ENCODE data around the gene ADAP1. TPM values are rescaled to one million over a fixed set of nuclear protein-coding genes. Genes with fewer than 3 reads are reported as not detected.

Gene ADAP1
- polyA plus RNA-seq, 1 donor (not counting 4 experiments of a cell fraction or from before 2014, with no cell fraction given): 4.3 TPM

DNA sequence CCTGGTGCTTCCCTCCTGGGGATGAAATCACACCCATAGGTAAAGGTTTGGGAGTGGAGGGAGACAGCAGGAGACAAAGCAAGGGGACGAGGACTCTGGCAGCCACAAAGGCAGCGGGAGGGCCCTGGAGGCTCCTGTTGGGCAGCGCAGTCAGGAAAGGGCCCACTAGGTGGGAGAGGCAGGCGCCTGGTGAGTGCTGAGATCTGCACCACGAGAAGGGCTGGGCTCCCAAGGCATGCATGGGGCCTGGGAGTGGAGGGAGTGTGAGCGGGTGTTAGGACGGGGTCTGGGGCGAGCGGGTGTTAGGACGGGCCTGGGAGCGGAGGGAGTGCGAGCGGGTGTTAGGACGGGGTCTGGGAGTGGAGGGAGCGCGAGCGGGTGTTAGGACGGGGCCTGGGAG, 65.1 kb downstream of the ADAP1 start:
- H3K9me3 ChIP-seq (ENCODE audit: control insufficient read depth, low read depth, low read length): no peaks in the 10 kb centered on the region
- no peak overlapping the region for H3K9ac ChIP-seq (ENCODE audit: control insufficient read depth, extremely low read depth, insufficient read depth, low read length)
- dilution Hi-C loops (cut with MboI; ENCODE audit: extremely low pct_ligation_motif_present, low sequenced_read_pairs): no loop called here
- no peak overlapping the region for H3K27ac ChIP-seq (ENCODE audit: control insufficient read depth, insufficient read depth, low read length)
- peaks cover 48% of the 10 kb centered on the region for H3K79me2 ChIP-seq (ENCODE audit: control insufficient read depth, insufficient read depth, low read length)
- H3K27me3 ChIP-seq (ENCODE audit: control insufficient read depth, extremely low read depth, insufficient read depth, low read length): no peaks in the 10 kb centered on the region
- no peak for DNase-seq (ENCODE audit: low read depth, low spot score)
- no peak overlapping the region for H3K4me3 ChIP-seq (ENCODE audit: control insufficient read depth in 2 of 3, extremely low read depth in 1 of 3, insufficient read depth in 2 of 3, low read depth in 1 of 3, low read length in 3 of 3)
- no peaks in the 10 kb centered on the region for H3K4me1 ChIP-seq (ENCODE audit: control insufficient read depth, extremely low read depth, insufficient read depth, low read length)
- TF ChIP-seq, protein P1, sequence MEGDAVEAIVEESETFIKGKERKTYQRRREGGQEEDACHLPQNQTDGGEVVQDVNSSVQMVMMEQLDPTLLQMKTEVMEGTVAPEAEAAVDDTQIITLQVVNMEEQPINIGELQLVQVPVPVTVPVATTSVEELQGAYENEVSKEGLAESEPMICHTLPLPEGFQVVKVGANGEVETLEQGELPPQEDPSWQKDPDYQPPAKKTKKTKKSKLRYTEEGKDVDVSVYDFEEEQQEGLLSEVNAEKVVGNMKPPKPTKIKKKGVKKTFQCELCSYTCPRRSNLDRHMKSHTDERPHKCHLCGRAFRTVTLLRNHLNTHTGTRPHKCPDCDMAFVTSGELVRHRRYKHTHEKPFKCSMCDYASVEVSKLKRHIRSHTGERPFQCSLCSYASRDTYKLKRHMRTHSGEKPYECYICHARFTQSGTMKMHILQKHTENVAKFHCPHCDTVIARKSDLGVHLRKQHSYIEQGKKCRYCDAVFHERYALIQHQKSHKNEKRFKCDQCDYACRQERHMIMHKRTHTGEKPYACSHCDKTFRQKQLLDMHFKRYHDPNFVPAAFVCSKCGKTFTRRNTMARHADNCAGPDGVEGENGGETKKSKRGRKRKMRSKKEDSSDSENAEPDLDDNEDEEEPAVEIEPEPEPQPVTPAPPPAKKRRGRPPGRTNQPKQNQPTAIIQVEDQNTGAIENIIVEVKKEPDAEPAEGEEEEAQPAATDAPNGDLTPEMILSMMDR (optimal IDR thresholded peaks at IDR 0.05 in 1 of 3, IDR thresholded peaks at IDR 0.05 in 1 of 3, conservative IDR thresholded peaks at IDR 0.05 in 1 of 3; ENCODE audit: extremely low read depth in 1 of 3, insufficient read depth in 2 of 3, low read length in 3 of 3): no peak
- TF ChIP-seq EZH2 (IDR thresholded peaks at IDR 0.05; ENCODE audit: low read length): no peak
- H3K9me1 ChIP-seq (ENCODE audit: control insufficient read depth, extremely low read depth, insufficient read depth, low read length): no peaks in the 10 kb centered on the region
- H2AFZ ChIP-seq (ENCODE audit: control insufficient read depth, low read length): no peak overlapping the region
- no peak overlapping the region for H3K4me2 ChIP-seq (ENCODE audit: control insufficient read depth, extremely low read depth, insufficient read depth, low read depth, low read length)
- peaks cover 2% of the 10 kb centered on the region for H4K20me1 ChIP-seq (ENCODE audit: control insufficient read depth, extremely low read depth, insufficient read depth, low read length)
- peaks cover 26 to 29% of the 10 kb centered on the region in 2 experiments for H3K36me3 ChIP-seq (ENCODE audit: control insufficient read depth in 2 of 2, extremely low read depth in 1 of 2, insufficient read depth in 2 of 2, low read length in 2 of 2)
- FAIRE-seq: no peak

DNA sequence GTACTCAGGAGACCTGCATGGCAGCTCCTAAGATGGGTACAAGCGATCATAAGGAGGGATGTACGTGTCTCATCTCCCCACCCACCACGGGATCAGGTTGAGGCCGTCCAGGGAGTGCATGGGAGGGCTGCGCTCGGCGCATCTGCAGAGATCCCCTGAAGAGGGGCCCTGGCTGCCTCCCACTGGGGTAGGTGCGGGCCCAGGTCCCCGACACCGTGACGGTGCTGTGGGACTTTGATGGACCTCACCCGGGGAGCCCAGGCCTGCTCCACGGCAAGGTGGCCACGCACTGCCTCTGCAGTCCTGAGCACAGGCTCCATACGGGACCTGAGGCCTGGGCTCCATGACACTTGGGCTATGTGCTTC, 65.5 kb downstream of the ADAP1 start:
- dilution Hi-C loops (cut with MboI; ENCODE audit: extremely low pct_ligation_motif_present, low sequenced_read_pairs): no loop called here
- TF ChIP-seq, protein P1 (optimal IDR thresholded peaks at IDR 0.05 in 1 of 3, IDR thresholded peaks at IDR 0.05 in 1 of 3, conservative IDR thresholded peaks at IDR 0.05 in 1 of 3; ENCODE audit: extremely low read depth in 1 of 3, insufficient read depth in 2 of 3, low read length in 3 of 3): no peak
- no peak for TF ChIP-seq EZH2 (IDR thresholded peaks at IDR 0.05; ENCODE audit: low read length)
- Histone ChIP-seq H2AFZ (ENCODE audit: control insufficient read depth, low read length) (no peak overlapping the region), H3K9ac (ENCODE audit: control insufficient read depth, extremely low read depth, insufficient read depth, low read length) (no peak overlapping the region), H3K4me1 (ENCODE audit: control insufficient read depth, extremely low read depth, insufficient read depth, low read length) (no peaks in the 10 kb centered on the region), H3K9me3 (ENCODE audit: control insufficient read depth, low read depth, low read length) (no peaks in the 10 kb centered on the region), H3K4me2 (ENCODE audit: control insufficient read depth, extremely low read depth, insufficient read depth, low read depth, low read length) (no peak overlapping the region), H3K9me1 (ENCODE audit: control insufficient read depth, extremely low read depth, insufficient read depth, low read length) (no peaks in the 10 kb centered on the region), H3K79me2 (ENCODE audit: control insufficient read depth, insufficient read depth, low read length) (peaks cover 52% of the 10 kb centered on the region), H4K20me1 (ENCODE audit: control insufficient read depth, extremely low read depth, insufficient read depth, low read length) (peaks cover 2% of the 10 kb centered on the region), H3K27me3 (ENCODE audit: control insufficient read depth, extremely low read depth, insufficient read depth, low read length) (no peaks in the 10 kb centered on the region), H3K4me3 (ENCODE audit: control insufficient read depth in 2 of 3, extremely low read depth in 1 of 3, insufficient read depth in 2 of 3, low read depth in 1 of 3, low read length in 3 of 3) (no peak overlapping the region), H3K36me3 (ENCODE audit: control insufficient read depth in 2 of 2, extremely low read depth in 1 of 2, insufficient read depth in 2 of 2, low read length in 2 of 2) (peaks cover 26 to 28% of the 10 kb centered on the region in 2 experiments), H3K27ac (ENCODE audit: control insufficient read depth, insufficient read depth, low read length) (no peak overlapping the region)
- FAIRE-seq: no peak
- DNase-seq (ENCODE audit: low read depth, low spot score): no peak

All from keratinocyte (primary cell).